Measurements from ENCODE around the gene OR5A2.
"Not testable (repeated sequence)": the region's sequence is repeated elsewhere in the genome, so short reads cannot be mapped to it uniquely, and the experiment has no call there.

OR5A2 gene

GRCh38 chr11:59380263-59381059 lies 45.8 kb downstream of the OR5A2 start:
- DNase-seq, result no peak

- DNase-seq, result not testable (repeated sequence)
Measured at GRCh38 chr11:59372324-59372723, 53.9 kb downstream of the OR5A2 start.

- DNase-seq, result no peak
Measured at GRCh38 chr11:59368238-59369022, 57.8 kb downstream of the OR5A2 start.
